ENCODE data around the gene CCL3.
"Not testable (repeated sequence)": the region's sequence is repeated elsewhere in the genome, so short reads cannot be mapped to it uniquely, and the experiment has no call there.

CCL3 gene

DNA sequence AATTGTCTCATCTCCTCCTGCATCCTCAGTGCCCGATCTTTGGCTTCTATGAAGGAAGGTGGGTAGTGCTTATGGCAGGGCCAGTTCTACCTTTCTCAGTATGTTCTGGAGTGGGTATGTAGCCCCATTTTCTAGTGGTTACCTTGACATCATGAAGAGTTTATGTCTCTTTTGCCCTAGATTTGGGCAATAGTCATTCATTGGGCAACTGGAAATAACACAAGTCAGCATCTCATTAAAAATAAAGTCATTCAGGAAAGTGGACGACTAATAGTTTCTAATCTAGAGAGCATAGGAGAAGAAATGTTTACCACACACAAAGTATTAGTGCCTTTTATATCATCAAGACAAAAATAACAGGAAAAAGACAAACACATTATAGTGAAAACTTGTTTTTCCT lies 6.3 kb downstream of the CCL3 start:
- not testable (repeated sequence) for DNase-seq

DNA sequence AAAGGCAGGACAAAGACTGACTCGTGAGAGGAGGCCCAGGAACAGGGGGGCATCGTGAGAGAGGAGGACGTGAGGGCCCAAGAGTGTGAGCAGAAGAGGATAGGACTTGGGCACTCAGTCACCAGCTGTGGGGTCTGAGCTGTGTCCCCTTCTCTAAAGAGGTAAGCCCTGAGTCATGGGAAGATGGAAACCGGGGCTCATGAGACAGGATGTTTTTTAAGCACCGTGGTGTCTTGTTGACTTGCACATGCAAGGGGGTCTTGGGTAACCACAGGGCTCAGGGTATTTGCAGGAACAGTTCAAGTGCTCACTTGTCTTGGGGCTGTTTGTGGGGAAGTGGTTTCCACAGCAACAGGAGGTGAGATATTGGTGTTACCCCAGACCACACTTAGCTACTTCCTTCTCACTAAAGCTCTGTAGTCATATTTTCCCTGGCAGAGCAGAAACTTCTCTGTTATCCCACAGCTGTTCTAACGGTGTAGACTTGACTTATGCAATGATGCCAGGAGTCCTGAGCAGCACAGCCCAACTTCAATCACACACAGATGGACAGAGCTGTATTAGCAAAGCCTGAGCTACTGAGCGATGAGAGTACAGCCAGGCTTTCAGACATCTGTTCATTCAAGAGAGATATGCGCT lies 7.3 kb downstream of the CCL3 start:
- DNase-seq, result peak; percentile 52

DNA sequence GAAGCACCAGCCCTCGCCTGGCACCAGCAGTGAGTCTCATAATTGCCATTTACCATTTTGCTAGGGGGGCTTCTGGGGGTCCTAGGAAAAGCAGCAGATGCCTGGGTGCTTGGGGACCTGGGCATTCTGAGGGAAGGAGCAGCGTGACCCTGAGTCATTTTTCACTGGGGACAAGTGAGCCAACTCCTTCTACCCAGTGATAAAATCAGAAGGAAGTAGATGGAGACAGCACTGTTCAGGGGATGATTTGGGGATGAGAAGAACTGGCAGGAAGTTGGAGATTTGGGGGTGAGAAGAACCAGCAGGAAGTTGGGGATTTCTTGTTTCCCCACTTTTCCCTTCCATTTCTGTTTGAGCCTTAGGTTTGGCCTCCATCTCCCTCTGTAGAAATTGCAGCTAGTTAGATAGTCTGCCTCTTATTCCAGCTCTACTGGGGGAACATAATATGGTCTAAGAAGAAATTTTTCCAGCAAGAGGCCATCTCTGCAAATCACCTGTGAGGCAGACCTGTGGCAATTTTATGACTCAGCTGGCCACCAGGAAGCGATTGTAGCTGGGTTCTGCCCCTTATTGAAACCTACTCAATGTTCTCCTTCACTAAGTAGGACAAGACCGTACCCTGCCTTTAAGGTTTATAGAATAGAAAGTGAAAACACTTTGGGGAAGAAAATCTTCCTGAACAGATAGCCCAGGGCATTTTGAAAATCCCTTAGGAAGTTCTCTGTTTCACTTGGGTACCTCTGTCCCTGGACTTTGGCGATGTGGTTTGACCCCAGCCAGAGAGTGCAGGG lies 8.1 kb downstream of the CCL3 start:
- DNase-seq, result not testable (repeated sequence)

DNA sequence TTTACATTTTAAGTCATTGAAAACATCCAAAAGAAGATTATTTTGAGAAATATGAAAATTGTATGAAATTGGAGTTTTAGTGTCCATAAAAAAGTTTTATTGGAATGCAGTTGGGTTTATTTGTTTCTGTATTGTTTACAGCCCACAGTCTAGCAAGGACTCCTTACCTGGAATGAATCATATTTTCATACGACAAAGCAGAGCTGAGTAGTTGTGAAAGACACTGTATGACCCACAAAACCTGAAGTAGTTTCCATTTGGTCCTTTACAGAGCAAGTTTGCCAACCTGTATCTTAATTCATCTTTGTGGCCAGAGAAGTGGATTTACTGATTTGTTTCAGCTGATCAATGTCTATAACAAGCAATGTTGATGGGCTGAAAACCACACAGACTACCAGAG lies 15.6 kb downstream of the CCL3 start:
- no peak for DNase-seq

DNA sequence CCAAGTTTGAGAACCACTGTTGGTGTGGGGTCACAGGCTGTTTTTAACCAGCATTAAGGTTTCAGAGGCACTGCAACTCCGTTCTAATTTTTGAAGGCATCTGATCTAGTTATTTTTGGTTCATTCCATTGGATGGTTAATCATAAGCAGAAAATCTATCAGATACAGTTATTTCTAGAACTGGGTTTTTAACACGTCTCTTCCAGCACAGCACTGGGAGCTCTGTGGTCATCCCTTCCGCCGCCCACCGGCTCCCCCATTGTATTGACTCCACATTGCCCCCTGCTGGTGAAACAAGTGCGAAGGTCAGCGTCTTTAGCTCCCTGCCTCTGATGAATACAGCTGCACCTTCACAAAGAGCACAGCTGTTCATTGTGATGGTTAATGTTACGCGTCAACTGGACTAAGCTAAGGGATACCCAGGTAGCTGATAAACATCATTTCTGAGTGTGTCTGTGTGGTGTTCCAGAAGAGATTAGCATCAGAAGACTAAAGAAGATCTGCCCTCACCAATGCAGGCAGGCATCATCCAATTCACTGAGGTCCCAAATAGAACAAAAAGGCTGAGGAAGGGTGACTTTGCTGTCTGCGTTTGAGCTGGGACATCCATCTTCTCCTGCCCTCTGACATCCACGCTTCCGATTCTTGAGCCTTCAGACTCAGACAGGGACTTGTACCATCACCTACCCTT lies 17.4 kb downstream of the CCL3 start:
- peak; percentile 77 for DNase-seq

DNA sequence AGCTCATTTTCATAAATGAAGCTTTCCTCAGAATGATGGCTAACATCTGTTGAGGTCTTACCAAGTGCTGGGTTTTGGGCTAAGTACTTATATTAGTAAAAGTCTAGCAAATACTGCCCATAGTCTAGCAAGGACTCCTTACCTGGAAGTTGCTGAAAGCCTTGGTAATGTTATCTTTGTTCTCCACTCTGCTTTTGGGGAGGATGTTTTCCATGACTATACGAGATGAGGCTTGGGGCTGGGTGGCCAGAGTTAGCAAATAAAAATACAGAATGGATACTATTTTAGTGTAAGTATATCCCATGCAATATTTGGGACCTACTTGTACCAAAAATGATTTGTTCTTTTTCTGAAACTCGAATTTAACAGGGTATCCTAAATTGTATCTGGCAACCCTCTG lies 18.2 kb downstream of the CCL3 start:
- DNase-seq, result no peak

DNA sequence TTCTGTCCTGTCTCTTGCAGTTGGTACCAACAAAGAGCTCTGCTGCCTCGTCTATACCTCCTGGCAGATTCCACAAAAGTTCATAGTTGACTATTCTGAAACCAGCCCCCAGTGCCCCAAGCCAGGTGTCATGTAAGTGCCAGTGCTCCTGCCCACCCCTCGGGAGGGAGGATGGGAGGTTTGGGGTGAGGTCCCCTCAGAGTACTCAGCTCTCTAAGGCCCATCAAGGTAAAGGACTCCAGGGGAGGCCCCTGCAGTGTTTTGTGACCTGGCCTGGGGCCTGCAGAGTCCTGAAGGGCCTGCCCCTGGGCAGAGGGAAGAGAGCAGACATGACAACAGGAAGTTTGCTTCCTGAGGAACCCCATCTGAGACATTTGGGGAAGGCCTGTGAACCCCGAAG lies 19.5 kb downstream of the CCL3 start:
- no peak for DNase-seq

DNA sequence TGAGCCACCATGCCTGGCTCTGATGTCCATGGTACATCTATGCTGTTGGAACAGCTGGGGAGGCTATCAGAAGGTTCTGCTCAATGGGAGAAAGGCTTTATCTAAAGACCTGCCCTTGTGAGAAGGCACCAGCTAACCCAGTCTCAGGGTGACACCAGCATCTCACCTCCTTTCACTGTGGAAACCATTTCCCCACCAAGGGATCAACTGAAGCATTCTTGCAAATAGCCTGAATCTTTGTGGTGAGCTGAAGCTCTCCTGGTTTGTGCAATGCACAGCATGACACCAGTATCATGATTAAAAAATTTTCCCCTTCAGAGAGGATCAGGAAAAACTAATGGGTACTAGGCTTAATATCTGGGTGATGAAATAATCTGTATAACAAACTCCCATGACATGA lies 20.8 kb downstream of the CCL3 start:
- DNase-seq, result no peak

DNA sequence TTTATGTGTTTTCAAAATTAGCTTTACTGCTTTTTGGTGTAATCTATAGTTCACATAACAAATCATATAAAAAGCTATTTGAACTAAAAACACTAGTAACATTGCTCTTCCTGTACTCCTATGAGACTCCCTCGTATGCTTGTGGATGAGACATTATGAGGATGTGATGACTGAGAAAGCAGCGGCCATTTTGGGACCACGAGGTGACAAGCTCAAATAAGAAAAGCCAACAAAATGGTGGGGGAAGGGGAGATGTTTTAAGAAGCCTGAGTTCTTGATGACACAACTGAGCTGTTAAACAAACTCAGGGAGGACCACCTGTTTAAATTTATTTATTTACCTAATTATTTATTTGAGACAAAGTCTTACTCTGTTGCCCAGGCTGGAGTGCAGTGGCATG lies 21.4 kb downstream of the CCL3 start:
- no peak for DNase-seq

DNA sequence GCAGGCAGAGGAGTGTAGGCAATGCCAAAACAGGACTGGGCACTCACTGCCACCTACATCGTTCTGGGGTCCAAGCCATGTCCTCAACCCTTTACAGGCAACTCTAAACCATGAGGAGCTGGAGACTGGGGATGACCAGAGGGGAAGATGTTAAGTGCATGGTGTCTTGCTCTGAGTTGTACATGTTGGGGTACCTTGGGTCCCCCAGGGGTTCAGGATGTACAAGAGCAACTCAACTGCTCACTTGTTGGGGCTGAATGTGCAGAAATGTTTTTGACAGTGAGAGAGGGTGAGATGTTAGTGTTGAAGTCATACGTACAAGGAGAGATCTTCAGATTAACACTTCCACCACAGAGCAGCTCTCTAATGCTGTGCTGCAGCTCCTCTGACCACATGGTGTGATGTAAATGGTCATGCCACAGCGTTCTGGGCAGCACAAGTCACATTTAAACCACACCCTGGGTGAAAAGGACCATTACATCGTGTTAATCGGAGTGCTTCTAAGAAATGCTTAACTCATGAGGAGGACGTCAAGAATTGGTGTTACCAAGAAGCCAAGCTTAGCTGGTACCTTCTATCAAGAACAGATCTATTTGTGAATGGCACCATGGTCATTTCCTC lies 23.5 kb downstream of the CCL3 start:
- no peak for DNase-seq

DNA sequence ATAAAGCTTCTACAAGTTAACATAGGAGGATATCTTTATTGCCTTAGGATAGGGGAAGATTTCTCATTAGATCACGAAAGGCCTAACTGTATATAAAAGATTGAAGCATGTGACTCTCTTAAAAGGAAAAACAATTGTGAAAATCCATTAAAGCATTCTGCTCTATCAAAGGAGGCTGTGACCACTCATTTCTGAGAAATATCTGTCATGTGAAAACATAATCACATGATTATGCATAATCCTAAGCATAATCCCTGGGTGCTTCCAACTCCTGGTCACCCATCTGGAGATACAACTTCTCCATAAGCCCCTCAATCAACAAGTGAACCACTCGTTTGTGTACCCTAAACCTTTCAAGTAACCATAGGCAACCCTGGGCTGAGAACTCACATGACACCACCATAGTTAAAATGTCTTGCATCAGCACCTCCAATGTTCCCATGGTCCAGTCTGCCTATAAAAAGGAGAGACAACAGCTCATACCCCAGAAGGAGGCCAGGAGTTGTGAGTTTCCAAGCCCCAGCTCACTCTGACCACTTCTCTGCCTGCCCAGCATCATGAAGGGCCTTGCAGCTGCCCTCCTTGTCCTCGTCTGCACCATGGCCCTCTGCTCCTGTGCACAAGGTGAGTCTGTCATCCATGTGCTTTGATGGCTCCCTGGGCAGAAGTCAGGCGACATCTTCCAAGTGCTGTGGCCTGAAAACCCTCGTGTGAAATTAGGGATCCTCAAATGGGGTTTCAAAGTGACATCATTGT lies 26.0 kb downstream of the CCL3 start, which contains the start of gene CCL18:
Gene CCL18 (plus strand): TSS at position 487 of the 756 bp plus-strand sequence. CDS start 71 bp downstream, at position 558.
- DNase-seq, result no peak

DNA sequence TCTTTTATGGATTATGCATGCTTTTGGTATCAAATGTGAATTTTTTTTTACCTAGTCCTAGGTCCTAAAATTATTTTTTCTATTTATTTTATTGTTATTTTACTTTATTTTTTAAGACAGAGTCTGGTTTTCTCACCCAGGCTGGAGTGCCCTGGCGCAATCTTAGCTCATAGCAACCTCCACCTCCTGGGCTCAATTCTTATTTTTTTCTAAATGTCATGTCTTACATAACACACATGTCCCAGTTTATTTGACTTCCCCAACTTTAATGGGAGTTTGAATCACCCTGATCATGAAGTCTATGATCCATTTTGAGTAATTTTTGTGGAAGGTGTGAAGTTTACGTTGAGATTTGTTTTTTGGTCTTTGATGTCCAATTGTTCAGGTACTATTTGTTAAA lies 29.1 kb downstream of the CCL3 start:
- no peak for DNase-seq

DNA sequence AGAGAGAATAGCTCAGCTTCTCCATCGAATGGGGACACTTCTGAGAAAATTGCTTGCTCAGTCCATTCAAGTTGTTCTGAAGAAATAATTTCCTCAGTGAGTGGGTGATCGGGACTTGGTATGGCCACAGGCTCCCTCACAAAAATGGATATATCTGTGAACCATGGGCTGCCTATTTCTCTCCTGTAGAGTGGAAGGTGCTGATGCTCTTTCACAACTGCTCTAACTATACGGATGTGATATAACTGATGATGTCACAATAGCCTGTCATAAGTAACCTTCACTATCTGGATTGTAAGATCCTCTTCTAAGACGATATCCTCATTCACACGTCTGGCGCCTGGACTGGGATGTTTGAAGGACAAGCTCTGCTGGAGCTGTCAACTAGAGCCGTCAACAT lies 30.5 kb downstream of the CCL3 start:
- no peak for DNase-seq

DNA sequence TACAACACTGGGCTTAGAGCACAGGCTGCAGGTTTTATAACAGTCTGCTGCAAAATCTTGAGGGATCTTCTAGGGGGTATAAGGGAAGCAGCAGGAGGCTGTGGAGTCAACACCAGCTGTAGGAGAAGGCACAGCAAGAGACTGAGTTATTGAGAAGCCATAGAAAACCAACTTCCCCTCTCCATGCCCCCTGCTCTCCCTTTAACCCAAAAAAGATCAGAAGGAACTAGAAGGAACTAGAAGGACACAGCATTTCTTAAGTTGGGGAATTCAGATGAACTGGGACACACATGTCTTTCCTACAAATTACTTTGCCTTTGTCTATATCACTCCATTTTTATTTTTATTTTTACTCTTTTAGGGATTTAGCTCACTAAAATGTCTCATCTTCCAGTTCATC lies 32.0 kb downstream of the CCL3 start:
- DNase-seq, result no peak

DNA sequence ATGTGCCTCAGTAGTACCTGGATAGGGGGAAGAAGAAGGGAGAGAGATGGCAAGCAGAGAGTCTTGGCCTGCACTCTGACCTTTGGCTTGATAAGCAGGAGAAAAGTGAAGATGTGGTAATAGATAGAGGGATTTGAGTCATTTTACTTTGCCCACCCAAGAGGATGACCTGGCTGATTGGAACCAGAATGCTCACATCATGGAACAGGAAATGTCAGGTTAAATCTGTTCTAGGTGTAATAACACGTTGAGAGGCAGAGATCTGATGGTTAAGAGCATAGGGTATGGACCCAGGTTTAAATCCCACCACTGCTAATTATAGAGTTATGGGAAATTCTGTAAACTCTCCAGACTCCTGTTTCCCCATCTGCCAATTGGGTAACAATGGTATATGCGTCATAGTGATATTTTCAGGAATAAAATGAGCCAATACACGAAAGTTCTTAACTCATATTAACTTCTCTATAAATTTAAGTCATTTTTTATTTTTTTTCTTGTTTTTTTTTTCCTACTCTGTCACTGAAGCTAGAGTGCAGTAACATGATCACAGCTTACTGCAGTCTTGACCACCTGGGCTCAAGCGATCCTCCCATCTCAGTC lies 33.9 kb downstream of the CCL3 start:
- no peak for DNase-seq

DNA sequence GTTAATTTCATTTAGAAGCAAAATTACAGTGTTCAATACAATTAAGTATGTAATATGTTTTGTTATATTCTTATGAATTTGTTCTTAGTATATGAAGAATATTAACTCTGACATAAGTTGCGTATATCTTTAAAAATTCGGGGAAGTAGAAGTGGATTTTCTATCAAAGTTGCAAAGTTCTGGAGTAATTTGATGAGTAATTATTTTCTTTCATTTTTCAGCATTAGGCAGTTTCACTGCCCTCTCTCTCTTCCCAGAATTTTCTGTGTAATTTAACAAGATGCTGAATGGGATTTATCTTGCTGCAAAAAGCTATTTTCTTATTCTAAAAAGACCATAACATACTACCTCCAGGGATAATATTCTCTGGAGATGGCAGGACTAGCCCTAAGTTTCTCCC lies 34.8 kb downstream of the CCL3 start:
- DNase-seq, result no peak

DNA sequence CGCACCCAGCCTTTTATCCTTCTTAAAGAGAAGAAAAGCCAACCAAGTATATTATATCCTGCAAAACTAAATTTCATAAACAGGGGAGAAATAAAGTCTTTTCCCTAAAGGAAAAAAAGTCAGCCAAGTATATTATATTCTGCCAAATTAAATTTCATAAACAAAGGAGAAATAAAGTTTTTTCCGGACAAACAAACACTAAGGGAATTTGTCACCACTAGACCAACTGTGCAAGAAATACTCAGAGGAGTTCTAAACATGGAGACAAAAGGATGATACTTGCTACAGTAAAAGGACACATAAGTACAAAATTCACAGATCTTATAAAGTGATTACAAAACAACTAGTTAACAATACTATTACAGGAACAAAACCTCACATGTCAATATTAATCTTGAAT lies 40.3 kb downstream of the CCL3 start:
- no peak for DNase-seq

DNA sequence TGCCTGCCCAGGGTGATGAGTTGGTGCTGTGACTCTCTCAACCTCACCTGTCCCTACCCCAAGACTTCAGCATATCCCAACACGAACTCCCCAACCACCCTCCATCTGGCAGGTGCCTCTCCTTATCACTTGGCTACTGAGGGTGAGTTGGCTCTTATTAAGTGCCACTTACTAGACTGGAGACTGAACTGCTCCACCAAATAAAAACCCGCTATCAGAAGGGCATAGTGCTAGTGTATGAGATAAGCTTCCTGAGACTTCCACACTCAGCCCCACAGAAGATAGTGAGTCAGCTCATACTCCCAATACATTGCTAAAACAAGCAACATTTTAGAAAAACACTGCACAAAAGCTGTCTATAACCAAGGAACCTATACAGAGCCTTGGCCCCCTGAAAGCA lies 41.9 kb downstream of the CCL3 start:
- no peak for DNase-seq
